HT-29 (cell line): Measurements from ENCODE around the gene MYOZ2. TPM values are rescaled to one million over a fixed set of nuclear protein-coding genes. Genes with fewer than 3 reads are reported as not detected.

Experiments used
- DNase-seq: peaks from one replicate; pipeline ENCODE4 v3.0.0-alpha.2; 2015; ENCODE audit warnings: low spot score
- total RNA-seq: library from RNA; depleted of rRNA; stranded (reverse); fragments of >200 nt; shearing (Covaris generic); gene quantifications from 2 replicates; pipeline ENCODE4 v1.2.3, GENCODE V29; 2014; rRNA removed

Gene MYOZ2
- not detected in 2 replicates for total RNA-seq

GRCh38 chr4:119135721-119136121 lies at the start of gene MYOZ2:
Gene MYOZ2, plus strand, starts transcription at chr4:119135832. Its CDS starts 694 bp downstream, at chr4:119136526.
- no peak for DNase-seq

DNA sequence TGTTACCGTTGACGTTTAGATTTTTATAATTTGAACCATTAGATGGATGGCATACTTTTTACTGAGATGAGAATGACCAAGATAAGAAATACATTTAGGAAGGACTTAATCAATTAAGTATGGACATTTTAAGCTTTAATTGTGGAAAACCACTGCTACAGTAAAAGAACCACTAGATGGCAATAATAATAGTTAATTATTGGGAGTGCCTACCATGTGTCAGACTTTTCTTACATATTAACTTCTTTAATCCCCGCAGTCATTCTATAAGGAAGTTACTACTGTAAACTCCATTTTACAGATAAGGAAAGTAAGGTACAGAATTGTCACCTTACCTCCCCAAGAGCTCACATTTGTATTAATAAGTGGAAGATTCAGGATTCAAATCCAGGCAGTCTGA lies 48.5 kb upstream of the MYOZ2 start:
- DNase-seq = peak; percentile 50

DNA sequence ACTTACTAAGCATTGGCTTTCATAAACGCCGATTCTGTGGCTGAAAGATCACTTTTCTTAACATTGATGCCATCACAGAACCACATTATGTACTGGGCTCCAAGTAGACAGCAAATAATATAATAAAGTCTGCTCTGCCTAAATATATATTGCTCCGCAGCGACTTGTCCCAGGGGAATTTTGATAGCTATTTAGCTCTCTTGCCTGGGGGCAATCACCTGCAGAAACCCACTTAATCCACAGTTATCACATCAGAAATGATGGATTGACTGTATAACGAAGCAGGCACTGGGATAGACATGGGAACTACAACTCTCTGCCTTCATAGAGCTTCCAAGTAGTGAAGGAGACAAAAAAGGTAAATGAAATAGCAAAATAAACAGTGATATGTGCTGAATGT lies 48.0 kb upstream of the MYOZ2 start:
- no peak for DNase-seq

GRCh38 chr4:119093042-119093827 lies 42.4 kb upstream of the MYOZ2 start:
- DNase-seq = peak; percentile 41

DNA sequence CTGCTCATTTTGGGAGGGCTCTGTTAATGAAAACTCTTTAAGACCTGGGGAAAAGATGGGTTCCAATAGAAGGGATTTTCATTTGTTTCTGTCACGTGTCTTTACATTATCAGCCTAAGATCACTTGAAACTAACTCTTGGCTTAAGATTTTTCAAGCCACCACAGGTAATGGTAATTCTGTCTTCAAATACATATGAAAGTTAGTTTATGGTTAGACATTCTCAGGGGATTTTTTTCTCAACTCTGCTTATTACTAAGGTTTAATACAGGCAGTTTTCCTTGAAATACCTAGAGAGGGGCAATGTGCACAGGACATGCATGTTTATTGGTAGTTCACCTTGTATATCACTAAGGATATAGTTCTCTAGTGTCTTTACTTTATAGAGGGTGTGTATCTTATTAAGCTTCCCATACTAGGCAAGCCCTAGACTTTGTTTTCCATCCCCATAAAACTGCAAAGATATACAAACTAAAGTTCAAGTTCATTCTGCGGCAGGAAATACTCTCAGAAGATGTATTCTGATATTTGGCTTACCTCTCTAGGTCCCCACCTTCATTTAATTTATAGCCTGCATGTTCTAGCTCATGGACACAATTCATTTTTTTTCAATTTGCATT lies 38.2 kb upstream of the MYOZ2 start:
- DNase-seq = no peak

DNA sequence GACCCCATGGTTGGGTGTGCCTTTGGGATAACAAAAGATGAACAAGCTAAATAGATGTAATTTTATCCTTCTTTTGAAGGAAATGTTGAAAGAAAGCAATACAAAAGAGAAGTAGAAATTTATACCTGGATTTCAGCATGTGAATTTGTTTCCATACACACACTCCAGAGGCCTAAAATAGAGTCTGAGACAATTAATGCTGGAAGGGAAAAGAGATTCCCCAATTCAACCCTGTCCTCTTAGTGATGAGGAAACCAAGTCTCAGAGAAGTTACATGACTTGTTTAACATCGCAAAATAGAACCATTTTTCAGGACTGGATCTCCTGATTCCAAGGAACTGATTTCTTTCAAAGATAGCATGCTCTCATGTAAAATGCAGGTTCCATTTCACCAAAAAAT lies 37.3 kb upstream of the MYOZ2 start:
- DNase-seq = no peak

DNA sequence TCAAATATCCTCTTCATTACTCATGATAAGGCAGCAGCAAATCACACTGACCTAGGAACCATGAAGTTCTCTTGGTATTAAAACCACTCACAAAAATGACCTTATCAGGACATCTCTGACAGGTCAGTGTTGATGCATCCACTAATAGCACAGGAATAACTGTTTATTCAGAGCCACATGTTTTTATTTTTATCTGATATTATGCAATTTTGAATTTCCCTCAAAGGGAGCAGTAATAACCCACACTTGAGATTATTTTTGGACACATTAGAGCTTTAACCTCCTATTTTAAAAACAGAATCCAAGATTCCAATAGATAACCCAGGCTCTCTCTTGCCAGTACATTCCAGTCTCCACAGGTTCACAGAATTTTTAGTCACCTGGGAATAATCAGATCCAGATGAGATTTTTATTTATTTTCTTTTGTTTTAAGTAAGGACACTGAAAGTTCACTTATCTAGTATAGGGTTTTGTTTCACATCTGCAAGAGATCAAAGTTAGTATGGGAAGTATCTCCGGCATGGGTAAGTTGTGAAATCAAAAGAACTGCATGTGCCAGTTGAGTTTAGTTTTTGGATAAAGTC lies 36.3 kb upstream of the MYOZ2 start:
- no peak for DNase-seq

DNA sequence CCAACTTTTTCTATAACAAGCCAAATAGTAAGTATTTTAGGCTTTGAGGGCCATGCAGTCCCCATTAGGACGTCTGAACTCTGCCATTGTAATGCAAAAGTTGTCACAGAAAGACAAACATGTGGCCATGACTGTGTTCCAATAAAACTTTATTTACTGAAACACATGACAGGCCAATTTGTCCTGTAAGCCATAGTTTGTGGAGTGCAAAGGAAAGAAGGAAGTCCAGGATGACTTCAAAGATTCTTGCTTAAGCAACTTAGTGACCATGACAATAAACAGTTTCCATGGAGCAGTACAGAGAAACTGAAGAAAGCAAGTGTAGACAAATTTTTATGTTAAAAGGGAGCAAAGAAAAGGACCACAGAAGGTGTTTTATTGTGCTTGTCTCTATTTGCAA lies 35.0 kb upstream of the MYOZ2 start:
- no peak for DNase-seq

- peak; percentile 67 for DNase-seq
Observed at GRCh38 chr4:119103263-119103662, 32.4 kb upstream of the MYOZ2 start.

DNA sequence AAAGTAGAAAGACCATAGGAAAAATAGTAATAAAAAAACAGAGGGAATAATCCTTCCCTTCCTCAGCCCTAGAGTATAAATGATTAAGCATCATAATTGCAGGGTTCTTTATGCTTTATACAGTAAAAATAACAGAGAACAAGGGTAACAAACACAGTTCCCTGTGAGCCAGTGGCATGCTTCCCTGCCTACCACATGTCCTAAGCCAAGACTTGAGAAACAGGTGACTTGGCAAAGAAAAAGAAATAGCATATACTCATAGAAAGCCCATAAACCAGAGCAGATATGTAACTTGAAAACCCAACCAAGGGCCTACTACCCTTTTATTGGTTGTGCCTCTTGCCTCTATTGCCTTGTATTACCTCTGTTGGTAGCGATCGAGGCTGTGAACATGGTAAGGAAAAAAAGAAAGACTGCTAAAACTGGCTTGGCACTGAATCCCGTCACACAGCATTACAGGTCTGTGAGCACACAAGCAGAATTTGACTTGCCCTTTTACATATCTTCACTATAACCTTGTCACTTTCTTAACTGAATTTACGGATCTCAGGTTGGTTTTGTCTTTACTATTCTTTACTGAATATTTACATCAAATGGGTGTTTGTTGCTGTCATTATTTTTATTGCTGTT lies 30.9 kb upstream of the MYOZ2 start:
- no peak for DNase-seq

- no peak for DNase-seq
Observed at GRCh38 chr4:119105605-119106004, 30.0 kb upstream of the MYOZ2 start.

DNA sequence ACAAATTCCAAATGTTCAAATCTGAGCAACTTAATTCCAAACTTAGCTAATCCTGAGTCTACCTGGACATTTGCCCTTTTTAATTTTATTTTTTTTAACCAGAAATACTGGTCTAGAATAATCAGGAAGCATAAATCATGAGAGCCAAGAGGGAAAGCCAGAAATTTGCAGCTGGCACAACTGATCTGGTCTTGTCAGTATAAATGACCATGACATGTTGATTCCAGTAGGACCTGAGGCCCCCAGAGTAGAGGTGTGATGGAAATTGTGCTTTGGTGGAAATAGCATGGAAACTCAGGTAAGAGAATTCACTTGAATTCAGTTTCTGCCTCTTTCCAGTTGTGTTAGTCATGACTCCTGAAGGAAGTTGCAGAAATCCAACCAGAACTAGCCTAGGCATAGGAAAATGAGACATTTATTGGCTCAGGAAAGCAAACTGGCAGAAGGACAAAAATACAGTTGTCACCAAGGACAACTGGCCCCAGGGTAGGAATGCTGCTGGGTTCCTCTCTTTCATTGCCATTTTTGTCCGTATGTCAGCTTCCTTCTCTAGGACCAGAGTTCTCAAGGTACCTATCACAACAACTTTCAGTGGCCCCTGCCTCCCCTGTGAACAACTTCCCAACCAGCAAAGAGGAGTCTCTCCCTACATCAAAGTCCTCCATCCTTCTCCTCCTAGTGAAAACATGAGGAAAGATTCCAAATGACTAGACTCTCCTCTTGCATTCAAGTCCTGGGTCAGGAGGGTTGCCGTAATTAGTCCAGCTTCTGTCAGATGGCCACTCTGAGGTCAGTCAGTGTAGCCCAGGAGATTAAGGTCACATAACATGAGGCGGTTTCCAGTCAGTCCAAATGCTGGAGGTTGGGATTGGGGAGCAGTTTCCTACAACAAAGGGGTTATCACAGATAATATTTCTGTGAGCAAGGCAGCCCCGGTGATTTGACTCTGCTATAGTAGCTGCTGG lies 29.3 kb upstream of the MYOZ2 start:
- no peak for DNase-seq

DNA sequence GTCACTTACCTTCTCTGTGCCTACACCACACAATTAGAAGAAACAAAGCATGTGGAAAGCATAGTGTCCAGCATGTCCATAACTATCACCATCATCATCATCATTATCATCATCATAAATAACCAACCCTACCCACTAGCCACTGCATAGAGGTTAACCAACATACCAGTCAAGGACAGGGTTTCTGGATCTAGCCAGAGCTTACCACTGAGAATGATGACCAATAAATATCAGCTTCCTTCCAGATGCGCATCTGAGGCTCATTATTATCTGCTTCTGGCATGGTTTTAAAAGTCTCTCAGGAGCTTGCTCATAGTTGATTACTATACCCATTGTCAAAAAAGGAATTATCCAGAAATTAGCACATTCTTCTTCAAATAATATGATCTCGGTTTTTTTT lies 25.5 kb upstream of the MYOZ2 start:
- DNase-seq = no peak

DNA sequence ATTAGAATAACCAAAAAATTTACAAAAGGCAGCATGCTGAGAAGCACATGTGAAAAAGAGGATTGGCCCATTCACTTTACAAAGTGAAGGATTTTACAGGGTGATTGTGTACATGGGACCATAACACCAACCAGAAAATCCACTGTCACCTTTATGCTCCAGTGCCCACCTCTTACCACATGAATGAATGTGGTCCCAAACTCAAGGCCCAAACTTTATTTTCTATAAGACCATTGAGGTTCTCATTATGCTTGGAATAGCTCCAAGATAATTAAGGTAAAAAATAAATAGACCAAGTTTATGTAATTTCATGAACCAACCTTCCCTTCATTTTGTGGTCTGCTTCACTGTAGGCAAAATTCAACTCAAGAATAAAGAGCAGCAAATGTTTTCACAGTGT lies 24.3 kb upstream of the MYOZ2 start:
- DNase-seq = no peak

GRCh38 chr4:119113033-119113655 lies 22.5 kb upstream of the MYOZ2 start:
- peak; percentile 63 for DNase-seq

DNA sequence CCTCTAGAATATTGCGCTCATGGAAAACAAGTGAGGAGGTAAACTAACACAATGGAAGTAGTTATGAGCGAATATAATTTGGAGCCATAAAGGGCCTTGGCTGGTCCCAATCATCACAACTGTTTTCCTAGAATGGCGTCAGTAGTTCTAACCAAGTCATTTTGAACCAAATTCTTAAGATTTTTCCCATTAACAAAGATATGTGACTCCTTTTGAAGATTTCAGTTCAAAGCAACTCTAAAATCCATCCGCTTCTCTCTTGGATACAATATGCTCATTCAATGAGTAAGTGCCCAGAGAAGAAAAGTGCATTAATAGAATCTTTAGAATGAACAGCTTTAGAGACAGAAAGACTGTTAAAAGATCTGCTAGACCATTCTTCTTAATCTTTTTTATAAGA lies 19.6 kb upstream of the MYOZ2 start:
- no peak for DNase-seq

DNA sequence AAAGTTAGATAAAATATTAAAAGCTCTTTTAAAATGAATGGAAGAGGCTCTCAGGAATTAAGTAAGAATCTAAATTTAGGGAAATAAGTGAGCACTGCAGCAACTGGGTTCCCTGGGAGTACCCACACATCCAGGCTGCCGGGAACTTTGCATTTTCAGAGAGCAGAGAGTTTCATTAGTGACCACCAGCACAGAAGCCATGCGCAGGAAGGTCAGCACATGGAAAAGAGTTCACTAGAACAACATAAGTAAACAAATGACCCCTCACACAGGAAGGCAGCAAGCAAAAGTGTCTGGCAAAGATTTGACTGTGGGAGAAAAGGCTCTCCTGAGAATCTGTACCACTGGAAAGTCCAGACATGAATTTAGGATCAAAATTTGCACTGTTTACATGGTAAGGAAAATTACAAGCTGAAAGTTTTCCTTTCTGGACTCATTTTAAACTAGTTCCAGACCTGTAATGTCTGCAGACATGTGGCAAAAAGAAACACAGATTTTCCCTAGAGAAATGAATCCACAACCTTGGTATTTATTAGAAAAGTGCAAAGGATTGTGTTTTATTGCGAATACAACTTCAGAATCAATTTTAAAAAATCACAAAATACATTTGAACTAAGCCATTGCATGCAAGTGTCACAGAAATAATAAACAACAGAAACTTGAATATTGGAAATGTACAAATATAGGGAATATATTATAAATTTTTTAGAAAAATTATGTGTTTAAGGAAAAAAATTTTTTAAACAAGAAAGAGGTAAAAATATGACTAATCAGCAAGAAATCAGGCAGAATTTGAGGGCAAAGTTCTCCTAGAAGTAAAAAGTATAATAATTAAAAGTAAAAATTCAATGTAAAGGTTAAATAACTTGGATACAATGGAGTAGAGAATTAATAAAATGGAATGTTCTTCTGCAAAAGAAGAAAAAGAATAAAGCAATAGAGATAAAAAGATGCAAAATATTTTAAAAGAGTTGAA lies 18.4 kb upstream of the MYOZ2 start:
- no peak for DNase-seq

GRCh38 chr4:119118397-119118796 lies 17.2 kb upstream of the MYOZ2 start:
- no peak for DNase-seq

DNA sequence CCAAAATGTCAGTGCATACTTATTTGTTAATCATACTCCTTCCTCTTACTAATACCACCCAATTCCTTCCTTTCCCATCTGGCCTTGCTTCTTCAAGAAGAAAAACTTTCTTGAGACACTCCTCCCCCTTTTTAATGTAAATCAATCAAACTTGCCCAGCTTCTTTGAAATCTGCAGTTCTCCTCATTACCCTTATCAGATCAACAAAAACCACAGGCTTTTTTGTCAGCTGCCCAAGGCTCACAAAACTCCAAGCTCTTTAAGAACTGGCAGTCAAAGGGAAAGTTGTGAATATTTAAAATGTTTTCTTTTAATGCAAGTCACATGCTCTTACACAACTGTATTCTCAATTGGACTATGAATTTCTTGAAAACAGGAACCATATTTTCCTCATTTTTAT lies 11.3 kb upstream of the MYOZ2 start:
- DNase-seq = no peak

- DNase-seq = no peak
Observed at GRCh38 chr4:119125931-119126330, 9.7 kb upstream of the MYOZ2 start.
